ENCODE results near the gene SYNPO2.

DNA sequence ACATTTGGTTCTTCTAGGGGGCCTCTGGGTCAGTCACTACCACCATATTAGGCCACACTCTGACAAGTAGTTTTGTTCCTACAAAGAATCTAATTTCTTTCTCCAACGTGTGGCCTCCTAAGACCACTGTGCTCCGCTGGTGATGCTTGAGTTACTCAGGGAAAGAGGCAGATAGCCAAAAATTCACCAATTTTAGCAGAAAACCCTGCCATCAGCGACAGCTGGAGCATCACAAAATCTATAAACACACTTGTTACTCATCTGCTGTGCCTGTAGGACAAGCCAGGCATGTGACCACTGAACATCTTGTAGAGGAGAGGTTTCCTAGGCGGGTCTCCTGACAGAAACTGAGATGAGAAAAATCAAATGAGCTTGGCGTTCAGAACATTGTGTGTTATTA is 105.4 kb downstream of the SYNPO2 start:
- no peak for TF ChIP-seq POLR2A (IDR thresholded peaks at IDR 0.05)
- TF ChIP-seq, protein P1, sequence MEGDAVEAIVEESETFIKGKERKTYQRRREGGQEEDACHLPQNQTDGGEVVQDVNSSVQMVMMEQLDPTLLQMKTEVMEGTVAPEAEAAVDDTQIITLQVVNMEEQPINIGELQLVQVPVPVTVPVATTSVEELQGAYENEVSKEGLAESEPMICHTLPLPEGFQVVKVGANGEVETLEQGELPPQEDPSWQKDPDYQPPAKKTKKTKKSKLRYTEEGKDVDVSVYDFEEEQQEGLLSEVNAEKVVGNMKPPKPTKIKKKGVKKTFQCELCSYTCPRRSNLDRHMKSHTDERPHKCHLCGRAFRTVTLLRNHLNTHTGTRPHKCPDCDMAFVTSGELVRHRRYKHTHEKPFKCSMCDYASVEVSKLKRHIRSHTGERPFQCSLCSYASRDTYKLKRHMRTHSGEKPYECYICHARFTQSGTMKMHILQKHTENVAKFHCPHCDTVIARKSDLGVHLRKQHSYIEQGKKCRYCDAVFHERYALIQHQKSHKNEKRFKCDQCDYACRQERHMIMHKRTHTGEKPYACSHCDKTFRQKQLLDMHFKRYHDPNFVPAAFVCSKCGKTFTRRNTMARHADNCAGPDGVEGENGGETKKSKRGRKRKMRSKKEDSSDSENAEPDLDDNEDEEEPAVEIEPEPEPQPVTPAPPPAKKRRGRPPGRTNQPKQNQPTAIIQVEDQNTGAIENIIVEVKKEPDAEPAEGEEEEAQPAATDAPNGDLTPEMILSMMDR (IDR thresholded peaks at IDR 0.05): no peak
